H9 (cell line): ENCODE results near the gene CNTN2. TPM values are rescaled to one million over a fixed set of nuclear protein-coding genes. Genes with fewer than 3 reads are reported as not detected.

Experiments used
- DNase-seq: peaks from one replicate; pipeline ENCODE4 v3.0.0-alpha.2; 2017
- H2AFZ ChIP-seq: one replicate; pipeline ENCODE4 v1.6.1; 2013; ENCODE audit warnings: mild to moderate bottlenecking, low read length, control low read depth, moderate library complexity
- H2AK5ac ChIP-seq: 2 replicates; pipeline ENCODE4 v1.6.1; 2013; ENCODE audit warnings: low read length, control low read depth, mixed read lengths; ENCODE audit not compliant: insufficient read length
- H2BK120ac ChIP-seq: one replicate; pipeline ENCODE4 v1.6.1; 2013; ENCODE audit warnings: low read depth, mild to moderate bottlenecking, low read length, control low read depth, inconsistent platforms; ENCODE audit not compliant: poor library complexity, severe bottlenecking
- H2BK12ac ChIP-seq: 2 replicates; pipeline ENCODE4 v1.6.1; 2013; ENCODE audit warnings: low read length, control low read depth, mixed read lengths, low read depth; ENCODE audit not compliant: insufficient read length
- H2BK15ac ChIP-seq: 2 replicates; pipeline ENCODE4 v1.6.1; 2013; ENCODE audit warnings: low read depth, low read length, control low read depth
- H2BK20ac ChIP-seq: one replicate; pipeline ENCODE4 v1.6.1; 2013; ENCODE audit warnings: low read depth, mild to moderate bottlenecking, low read length, control low read depth, inconsistent platforms; ENCODE audit not compliant: poor library complexity, severe bottlenecking
- H2BK5ac ChIP-seq: 2 replicates; pipeline ENCODE4 v1.6.1; 2013; ENCODE audit warnings: low read length, control low read depth, mixed read lengths; ENCODE audit not compliant: insufficient read length
- H3K14ac ChIP-seq: 2 replicates; pipeline ENCODE4 v1.6.1; 2013; ENCODE audit warnings: low read length, control low read depth; ENCODE audit not compliant: insufficient read depth
- H3K18ac ChIP-seq: 2 replicates; pipeline ENCODE4 v1.6.1; 2013; ENCODE audit warnings: low read depth, mild to moderate bottlenecking, mixed read lengths, low read length, control low read depth; ENCODE audit not compliant: insufficient read length
- H3K23ac ChIP-seq: 2 replicates; pipeline ENCODE4 v1.6.1; 2013; ENCODE audit warnings: low read length, control low read depth, mixed read lengths, low read depth; ENCODE audit not compliant: insufficient read length
- H3K23me2 ChIP-seq: 2 replicates; pipeline ENCODE4 v1.6.1; 2013; ENCODE audit warnings: low read depth, mild to moderate bottlenecking, mixed read lengths, low read length, control low read depth; ENCODE audit not compliant: insufficient read length, poor library complexity, severe bottlenecking
- H3K27ac ChIP-seq: 2 replicates; pipeline ENCODE4 v1.5.1; 2013; ENCODE audit warnings: low read length, control low read depth, mixed read lengths, low read depth; ENCODE audit not compliant: insufficient read length
- H3K27me3 ChIP-seq: 2 replicates; pipeline ENCODE4 v1.6.1; 2013; ENCODE audit warnings: low read length, control low read depth, inconsistent platforms; ENCODE audit not compliant: insufficient read depth
- H3K4ac ChIP-seq: 2 replicates; pipeline ENCODE4 v1.6.1; 2013; ENCODE audit warnings: low read depth, mild to moderate bottlenecking, control low read depth, inconsistent platforms, low read length, moderate library complexity
- H3K4me1 ChIP-seq: 2 replicates; pipeline ENCODE4 v1.6.1; 2013; ENCODE audit warnings: low read length, control low read depth, inconsistent platforms; ENCODE audit not compliant: insufficient read depth
- H3K4me2 ChIP-seq: 2 replicates; pipeline ENCODE4 v1.6.1; 2013; ENCODE audit warnings: low read length, control low read depth, mixed read lengths; ENCODE audit not compliant: insufficient read length, insufficient read depth
- H3K56ac ChIP-seq: 2 replicates; pipeline ENCODE4 v1.6.1; 2013; ENCODE audit warnings: low read depth, mild to moderate bottlenecking, mixed read lengths, low read length, control low read depth; ENCODE audit not compliant: insufficient read length
- H3K79me1 ChIP-seq: 2 replicates; pipeline ENCODE4 v1.6.1; 2013; ENCODE audit warnings: low read depth, mild to moderate bottlenecking, moderate library complexity, low read length, control low read depth, inconsistent platforms; ENCODE audit not compliant: insufficient read depth, poor library complexity, severe bottlenecking
- H3K79me2 ChIP-seq: 2 replicates; pipeline ENCODE4 v1.6.1; 2013; ENCODE audit warnings: low read length, control low read depth, inconsistent platforms; ENCODE audit not compliant: insufficient read depth
- H3K9ac ChIP-seq: 2 replicates; pipeline ENCODE4 v1.6.1; 2013; ENCODE audit warnings: low read length, control low read depth, mixed read lengths; ENCODE audit not compliant: insufficient read length; ENCODE audit errors: extremely low read depth
- H3K9me3 ChIP-seq: one replicate; pipeline ENCODE4 v1.6.1; 2013; ENCODE audit warnings: low read depth, low read length, inconsistent platforms; ENCODE audit not compliant: control insufficient read depth
- H3T11ph ChIP-seq: one replicate; pipeline ENCODE4 v1.6.1; 2013; ENCODE audit warnings: mild to moderate bottlenecking, low read length, control low read depth, inconsistent platforms
- H4K20me1 ChIP-seq: one replicate; pipeline ENCODE4 v1.6.1; 2013; ENCODE audit not compliant: control insufficient read depth, insufficient read length, insufficient read depth
- H4K5ac ChIP-seq: 2 replicates; pipeline ENCODE4 v1.6.1; 2013; ENCODE audit warnings: low read depth, mild to moderate bottlenecking, mixed read lengths, low read length, control low read depth; ENCODE audit not compliant: insufficient read length
- H4K8ac ChIP-seq: replicated peaks from 2 replicates; pipeline ENCODE4 v1.6.1; 2013; ENCODE audit warnings: low read length, control low read depth, mixed read lengths, low read depth; ENCODE audit not compliant: insufficient read length
- H4K91ac ChIP-seq: 2 replicates; pipeline ENCODE4 v1.6.1; 2013; ENCODE audit warnings: low read depth, mild to moderate bottlenecking, moderate library complexity, mixed read lengths, low read length, control low read depth; ENCODE audit not compliant: insufficient read length
- H3K27ac Mint-ChIP-seq, 3 experiments: 2 replicates in 2 of 3; 3 replicates in 1 of 3; pipeline ENCODE4 v1.8.0; 2020 to 2021; ENCODE audit warnings: mixed read lengths in 3 of 3, mild to moderate bottlenecking in 1 of 3, moderate library complexity in 1 of 3
- H3K27me3 Mint-ChIP-seq: 2 replicates; pipeline ENCODE4 v1.8.0; 2021; ENCODE audit warnings: low read depth, mild to moderate bottlenecking, moderate library complexity, mixed read lengths
- H3K36me3 Mint-ChIP-seq, 3 experiments: 2 replicates in 2 of 3; 3 replicates in 1 of 3; pipeline ENCODE4 v1.8.0; 2020 to 2021; ENCODE audit warnings: low read depth in 3 of 3, mixed read lengths in 3 of 3; ENCODE audit not compliant: insufficient read depth in 1 of 3
- H3K4me1 Mint-ChIP-seq, 2 experiments: 2 replicates each; pipeline ENCODE4 v1.8.0; 2020; ENCODE audit warnings: mixed read lengths in 2 of 2
- H3K4me3 Mint-ChIP-seq, 2 experiments: 2 replicates in 1 of 2; 3 replicates in 1 of 2; pipeline ENCODE4 v1.8.0; 2020 to 2021; ENCODE audit warnings: mild to moderate bottlenecking in 2 of 2, mixed read lengths in 2 of 2, moderate library complexity in 1 of 2
- H3K9me3 Mint-ChIP-seq, 2 experiments: 2 replicates in 1 of 2; 3 replicates in 1 of 2; pipeline ENCODE4 v1.8.0; 2020; ENCODE audit warnings: mild to moderate bottlenecking in 2 of 2, mixed read lengths in 2 of 2, moderate library complexity in 1 of 2
- WGBS: extraction: QIAGEN DNeasy Blood & Tissue Kit; methylation state at CpG from one replicate; pipeline ENCODE4 v1.1.7; 2013; ENCODE audit warnings: missing lambda C conversion rate, low lambda C conversion rate, mixed read lengths; ENCODE audit not compliant: insufficient read length; ENCODE audit errors: extremely low coverage; 5-methylcytosine and 5-hydroxymethylcytosine counted together
- total RNA-seq: library from RNA; stranded (reverse); gene quantifications from 2 replicates; pipeline ENCODE4 v1.2.1, GENCODE V29; 2021
- TF ChIP-seq, protein P1 (sequence below): fragments of 200-600 bp; sonication (generic); conservative IDR thresholded peaks from 3 replicates; pipeline ENCODE4 v1.8.0; 2021; ENCODE audit warnings: antibody characterized with exemption, mild to moderate bottlenecking

Gene CNTN2
- total RNA-seq, 1 experiment from 2014 or later, result 0.42 TPM

DNA sequence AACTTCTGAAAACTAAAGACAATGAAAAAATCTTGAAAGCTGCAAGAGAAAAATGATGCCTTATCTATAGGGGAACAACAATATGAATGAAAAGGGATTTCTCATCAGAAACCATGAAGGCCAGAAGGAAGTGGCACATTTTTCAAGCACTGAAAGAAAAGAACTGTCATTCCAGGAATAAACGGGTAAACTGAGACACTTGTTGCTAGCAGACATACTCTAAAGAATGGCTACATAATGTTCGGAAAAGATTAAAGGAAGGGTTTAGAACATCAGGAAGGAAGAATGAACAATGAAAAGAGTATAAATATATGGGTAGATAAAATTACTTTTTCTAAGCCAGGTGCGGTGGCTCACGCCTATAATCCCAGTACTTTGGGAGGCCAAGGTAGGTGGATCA lies 64.3 kb downstream of the CNTN2 start:
- Histone ChIP-seq H3K79me2 (no peaks in the 10 kb centered on the region), H3K23me2 (no peaks in the 10 kb centered on the region), H3K4me2 (no peak overlapping the region), H2BK20ac (no peak overlapping the region), H4K8ac (no peak overlapping the region), H3K27ac (no peak overlapping the region), H3K9ac (no peak overlapping the region), H4K5ac (no peak overlapping the region), H3K23ac (no peak overlapping the region), H3T11ph (no peak overlapping the region), H3K18ac (no peak overlapping the region), H3K4ac (no peak overlapping the region), H2BK120ac (no peak overlapping the region), H3K9me3 (no peaks in the 10 kb centered on the region), H4K20me1 (no peaks in the 10 kb centered on the region), H3K4me1 (no peaks in the 10 kb centered on the region), H3K56ac (no peak overlapping the region), H3K79me1 (peaks cover 7% of the 10 kb centered on the region), H2BK5ac (no peak overlapping the region), H2BK15ac (no peak overlapping the region), H3K14ac (no peak overlapping the region), H3K27me3 (no peaks in the 10 kb centered on the region), H2AFZ (no peak overlapping the region), H2AK5ac (no peak overlapping the region), H4K91ac (no peak overlapping the region), H2BK12ac (no peak overlapping the region)
- H3K4me1 Mint-ChIP-seq, result no peaks in the 10 kb centered on the region
- no peak for DNase-seq
- no peak overlapping the region for H3K4me3 Mint-ChIP-seq
- TF ChIP-seq, protein P1, sequence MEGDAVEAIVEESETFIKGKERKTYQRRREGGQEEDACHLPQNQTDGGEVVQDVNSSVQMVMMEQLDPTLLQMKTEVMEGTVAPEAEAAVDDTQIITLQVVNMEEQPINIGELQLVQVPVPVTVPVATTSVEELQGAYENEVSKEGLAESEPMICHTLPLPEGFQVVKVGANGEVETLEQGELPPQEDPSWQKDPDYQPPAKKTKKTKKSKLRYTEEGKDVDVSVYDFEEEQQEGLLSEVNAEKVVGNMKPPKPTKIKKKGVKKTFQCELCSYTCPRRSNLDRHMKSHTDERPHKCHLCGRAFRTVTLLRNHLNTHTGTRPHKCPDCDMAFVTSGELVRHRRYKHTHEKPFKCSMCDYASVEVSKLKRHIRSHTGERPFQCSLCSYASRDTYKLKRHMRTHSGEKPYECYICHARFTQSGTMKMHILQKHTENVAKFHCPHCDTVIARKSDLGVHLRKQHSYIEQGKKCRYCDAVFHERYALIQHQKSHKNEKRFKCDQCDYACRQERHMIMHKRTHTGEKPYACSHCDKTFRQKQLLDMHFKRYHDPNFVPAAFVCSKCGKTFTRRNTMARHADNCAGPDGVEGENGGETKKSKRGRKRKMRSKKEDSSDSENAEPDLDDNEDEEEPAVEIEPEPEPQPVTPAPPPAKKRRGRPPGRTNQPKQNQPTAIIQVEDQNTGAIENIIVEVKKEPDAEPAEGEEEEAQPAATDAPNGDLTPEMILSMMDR, result no peak
- no peaks in the 10 kb centered on the region for H3K9me3 Mint-ChIP-seq
- H3K27ac Mint-ChIP-seq, result no peak overlapping the region
- peaks cover 23 to 54% (median 49%) of the 10 kb centered on the region in 3 experiments; a peak in 6 of 7 replicates for H3K36me3 Mint-ChIP-seq
- no CpG with 5 or more reads among the region's 4 CpGs for WGBS
- no peaks in the 10 kb centered on the region for H3K27me3 Mint-ChIP-seq
